SU-DHL-6 (cell line): ENCODE measurements around the gene TXNIP.

Source experiments
- H2AFZ ChIP-seq: fragments of 200-600 bp; sonication (generic); 2 replicates; pipeline ENCODE4 v1.6.1; 2014; ENCODE audit warnings: low read depth, mild to moderate bottlenecking, moderate library complexity, mixed read lengths, antibody characterized with exemption, low read length; ENCODE audit not compliant: severe bottlenecking
- H3F3A ChIP-seq: fragments of 200-600 bp; shearing (Covaris generic); 2 replicates; pipeline ENCODE4 v1.6.0; 2016; ENCODE audit warnings: antibody characterized with exemption, mild to moderate bottlenecking; ENCODE audit not compliant: insufficient read depth
- H3K27ac ChIP-seq: fragments of 200-600 bp; sonication (generic); 2 replicates; pipeline ENCODE4 v1.5.1; 2016; ENCODE audit warnings: low read depth, mild to moderate bottlenecking, low read length, moderate library complexity, mixed read lengths
- H3K27me3 ChIP-seq: fragments of 200-600 bp; sonication (generic), shearing (Covaris generic); 2 replicates; pipeline ENCODE4 v1.6.0; 2014; ENCODE audit warnings: mild to moderate bottlenecking, low read length
- H3K36me3 ChIP-seq: fragments of 200-600 bp; sonication (generic); 2 replicates; pipeline ENCODE4 v1.6.1; 2014; ENCODE audit warnings: mild to moderate bottlenecking, low read length, mixed read lengths
- H3K4me2 ChIP-seq: fragments of 300-600, 200-600 bp; shearing (Covaris generic), sonication (generic); 2 replicates; pipeline ENCODE4 v1.6.0; 2014; ENCODE audit warnings: low read length, low read depth, mild to moderate bottlenecking; ENCODE audit not compliant: poor library complexity, severe bottlenecking
- H3K4me3 ChIP-seq: fragments of 200-600 bp; sonication (generic); 2 replicates; pipeline ENCODE4 v1.5.1; 2014; ENCODE audit warnings: antibody characterized with exemption, low read length, mild to moderate bottlenecking, mixed read lengths; ENCODE audit not compliant: insufficient read depth, poor library complexity, severe bottlenecking
- H3K79me2 ChIP-seq: fragments of 200-600 bp; sonication (generic); 2 replicates; pipeline ENCODE4 v1.6.1; 2014; ENCODE audit warnings: mild to moderate bottlenecking, low read length, moderate library complexity; ENCODE audit not compliant: insufficient read depth
- H3K9ac ChIP-seq: fragments of 200-600 bp; sonication (generic); 2 replicates; pipeline ENCODE4 v1.7.0; 2014; ENCODE audit warnings: mild to moderate bottlenecking, low read length
- H3K9me2 ChIP-seq: fragments of 200-600 bp; sonication (generic); replicated peaks from 2 replicates; pipeline ENCODE4 v1.6.1; 2014; ENCODE audit warnings: low read length; ENCODE audit not compliant: insufficient read depth
- H3K9me3 ChIP-seq: fragments of 200-600 bp; sonication (generic); 2 replicates; pipeline ENCODE4 v1.6.1; 2014; ENCODE audit warnings: low read length, mixed read lengths; ENCODE audit not compliant: insufficient read depth
- H4K20me1 ChIP-seq: fragments of 200-600 bp; sonication (generic); 2 replicates; pipeline ENCODE4 v1.6.1; 2014; ENCODE audit warnings: low read depth, mild to moderate bottlenecking, antibody characterized with exemption, low read length, moderate library complexity, mixed read lengths
- CTCF ChIP-seq: fragments of 200-600 bp; sonication (generic); IDR thresholded peaks from one replicate; pipeline ENCODE4 v1.5.1; 2017; ENCODE audit warnings: antibody characterized with exemption, mild to moderate bottlenecking, low read length, moderate library complexity; ENCODE audit not compliant: insufficient read depth, poor library complexity, severe bottlenecking
- EZH2phosphoT487 ChIP-seq: fragments of 200-600 bp; sonication (generic), shearing (Covaris generic); conservative IDR thresholded peaks from 2 replicates; pipeline ENCODE4 v1.6.1; 2018; ENCODE audit warnings: mild to moderate bottlenecking, antibody characterized with exemption, low read length, moderate library complexity, mixed read lengths

TXNIP gene

DNA sequence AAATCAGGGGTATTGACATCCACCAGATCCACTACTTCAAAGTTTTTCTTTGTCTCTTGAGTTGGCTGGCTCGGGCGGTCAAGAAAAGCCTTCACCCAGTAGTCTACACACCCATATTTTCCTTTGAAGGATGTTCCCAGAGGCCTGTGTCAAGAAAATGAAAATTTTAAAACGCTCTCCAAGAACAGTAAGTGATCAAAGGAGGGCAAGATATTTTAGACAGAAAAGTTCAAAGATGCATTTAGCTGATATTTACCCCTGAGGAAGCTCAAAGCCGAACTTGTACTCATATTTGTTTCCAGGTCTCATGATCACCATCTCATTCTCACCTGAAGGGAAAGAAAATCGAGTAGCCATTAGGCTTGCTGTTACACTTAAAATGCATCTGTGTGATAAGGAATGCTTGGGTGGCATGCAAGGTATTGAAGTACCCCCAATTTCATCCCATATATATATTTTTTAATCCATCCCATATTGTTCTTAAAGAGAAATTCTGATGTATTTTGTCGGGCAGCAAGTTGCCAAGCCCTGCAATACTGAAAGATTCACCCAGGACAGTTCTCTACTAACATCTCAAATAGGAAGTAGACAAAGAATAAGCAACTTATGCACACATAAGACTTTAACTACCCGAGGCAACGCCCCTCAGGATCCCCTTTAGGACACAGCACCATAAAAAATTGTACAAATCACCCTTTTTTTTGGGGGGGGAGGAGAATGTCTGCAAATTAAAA, 1.1 kb downstream of the TXNIP start:
- Histone ChIP-seq H4K20me1 (peaks cover 5% of the 10 kb centered on the region; the same call in 1 of the 2 replicates), H3K9me2 (no peaks in the 10 kb centered on the region)

GRCh38 chr1:145994391-145995120, 1.8 kb downstream of the TXNIP start:
- no peak for TF ChIP-seq EZH2phosphoT487
- no peak for TF ChIP-seq CTCF

More for the DNA sequence above, 1.1 kb downstream of the TXNIP start:
- H3K4me2 ChIP-seq, result peak overlapping the region; percentile 90
- TF ChIP-seq EZH2phosphoT487 (no peak), CTCF (no peak)
- peak overlapping the region; percentile 94 for H3K9ac ChIP-seq
- H3K36me3 ChIP-seq, result peaks cover 26% of the 10 kb centered on the region
- H3K4me3 ChIP-seq, result peak overlapping the region; percentile 99
- no peaks in the 10 kb centered on the region for H3K27me3 ChIP-seq
- no peak overlapping the region for H2AFZ ChIP-seq
- peaks cover 14% of the 10 kb centered on the region for H3K79me2 ChIP-seq
- H3F3A ChIP-seq, result peaks cover 59% of the 10 kb centered on the region
- H3K9me3 ChIP-seq, result no peaks in the 10 kb centered on the region
- H3K27ac ChIP-seq, result peak overlapping the region; percentile 80

DNA sequence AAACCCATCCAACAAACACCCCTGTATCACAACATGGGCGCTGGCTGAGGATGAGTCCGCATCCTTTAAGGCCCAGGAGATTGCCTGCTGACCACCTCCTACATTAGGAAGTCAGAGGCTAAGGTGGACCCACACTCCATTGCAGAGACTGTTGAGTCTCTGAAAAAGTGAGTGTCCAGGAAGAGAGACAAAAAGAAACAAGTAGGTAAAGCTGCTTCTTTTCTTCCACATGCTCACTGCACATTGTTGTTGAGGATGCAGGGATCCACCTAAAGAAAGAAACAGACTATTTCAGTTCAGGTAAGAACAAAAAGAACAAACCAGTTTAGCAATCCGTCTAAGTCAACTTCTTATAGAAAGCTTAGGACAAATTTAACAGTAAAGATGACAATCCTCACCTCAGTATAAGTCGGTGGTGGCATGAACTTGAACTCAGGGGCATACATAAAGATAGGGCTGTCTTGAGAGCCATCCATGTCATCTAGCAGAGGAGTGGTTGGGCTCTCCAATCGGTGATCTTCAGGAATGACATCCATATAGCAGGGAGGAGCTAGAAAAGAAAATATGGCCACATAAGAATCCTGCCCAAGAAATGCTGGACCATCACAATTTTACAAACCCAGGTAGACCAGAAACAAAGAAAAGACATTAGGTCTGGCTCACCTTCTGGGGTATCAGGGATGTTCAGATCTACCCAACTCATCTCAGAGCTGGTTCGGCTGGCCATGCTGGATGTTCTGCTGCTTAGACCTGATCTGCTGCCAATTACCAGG, 2.6 kb downstream of the TXNIP start:
- H3K9me3 ChIP-seq, result no peaks in the 10 kb centered on the region
- peaks cover 26% of the 10 kb centered on the region for H3K36me3 ChIP-seq
- peaks cover 5% of the 10 kb centered on the region; the same call in 1 of the 2 replicates for H4K20me1 ChIP-seq
- no peak overlapping the region for H3K27ac ChIP-seq
- no peaks in the 10 kb centered on the region for H3K9me2 ChIP-seq
- peak overlapping the region; percentile 90 for H3K4me2 ChIP-seq
- peaks cover 59% of the 10 kb centered on the region for H3F3A ChIP-seq
- H3K9ac ChIP-seq, result no peak overlapping the region
- no peaks in the 10 kb centered on the region for H3K27me3 ChIP-seq
- H2AFZ ChIP-seq, result no peak overlapping the region
- peaks cover 14% of the 10 kb centered on the region for H3K79me2 ChIP-seq
- no peak overlapping the region for H3K4me3 ChIP-seq
- TF ChIP-seq CTCF, result no peak
- TF ChIP-seq EZH2phosphoT487, result no peak

More at GRCh38 chr1:145994391-145995120, 1.8 kb downstream of the TXNIP start:
- Histone ChIP-seq H4K20me1 (peaks cover 5% of the 10 kb centered on the region; the same call in 1 of the 2 replicates), H3K36me3 (peaks cover 26% of the 10 kb centered on the region), H3K4me3 (peak overlapping the region; percentile 99), H3K9me3 (no peaks in the 10 kb centered on the region), H3K4me2 (peak overlapping the region; percentile 90), H3F3A (peaks cover 59% of the 10 kb centered on the region), H3K9ac (peak overlapping the region; percentile 94), H3K27ac (no peak overlapping the region), H2AFZ (no peak overlapping the region), H3K27me3 (no peaks in the 10 kb centered on the region), H3K79me2 (peaks cover 14% of the 10 kb centered on the region), H3K9me2 (no peaks in the 10 kb centered on the region)
